ENCODE measurements around the gene JOSD1.
"Not testable (repeated sequence)": the region's sequence is repeated elsewhere in the genome, so short reads cannot be mapped to it uniquely, and the experiment has no call there.

The JOSD1 gene

DNA sequence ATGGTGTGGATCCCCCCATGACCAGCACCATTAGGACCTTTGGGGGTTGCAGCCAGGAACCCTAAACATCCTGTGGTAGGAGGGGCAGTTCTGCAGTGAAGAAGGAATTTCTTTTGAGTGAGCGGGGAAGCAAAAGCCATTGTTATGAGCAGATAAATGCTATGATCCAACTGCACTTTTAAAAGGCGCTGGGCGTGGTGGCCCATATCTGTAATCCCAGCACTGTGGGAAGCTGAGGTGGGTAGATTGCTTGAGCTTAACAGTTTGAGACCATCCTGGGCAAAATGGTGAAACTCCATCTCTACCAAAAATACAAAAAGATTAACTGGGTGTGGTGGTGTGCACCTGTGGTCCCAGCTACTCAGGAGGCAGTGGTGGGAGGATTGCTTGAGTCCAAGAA lies 24.9 kb downstream of the JOSD1 start:
- no peak for DNase-seq

DNA sequence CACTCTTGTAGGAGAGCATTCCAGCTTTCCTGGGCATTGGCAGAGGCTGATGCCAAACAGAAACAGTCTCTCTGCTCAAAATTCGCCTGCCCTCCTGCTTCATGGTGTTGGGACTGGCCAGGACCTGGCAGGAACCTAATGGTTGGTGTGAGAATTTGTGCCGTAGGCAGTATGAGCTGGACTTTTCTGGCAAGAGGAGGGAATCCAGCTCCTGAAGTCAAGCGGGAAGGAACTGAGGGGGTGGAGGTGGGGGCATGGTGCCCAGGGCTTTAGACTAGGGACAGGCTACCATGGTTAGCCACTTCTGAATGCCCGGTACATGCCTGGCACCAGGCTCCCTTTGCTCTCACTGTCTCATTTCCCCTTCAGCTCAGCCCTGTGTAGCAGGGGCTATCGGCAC lies 25.9 kb downstream of the JOSD1 start:
- DNase-seq = no peak

DNA sequence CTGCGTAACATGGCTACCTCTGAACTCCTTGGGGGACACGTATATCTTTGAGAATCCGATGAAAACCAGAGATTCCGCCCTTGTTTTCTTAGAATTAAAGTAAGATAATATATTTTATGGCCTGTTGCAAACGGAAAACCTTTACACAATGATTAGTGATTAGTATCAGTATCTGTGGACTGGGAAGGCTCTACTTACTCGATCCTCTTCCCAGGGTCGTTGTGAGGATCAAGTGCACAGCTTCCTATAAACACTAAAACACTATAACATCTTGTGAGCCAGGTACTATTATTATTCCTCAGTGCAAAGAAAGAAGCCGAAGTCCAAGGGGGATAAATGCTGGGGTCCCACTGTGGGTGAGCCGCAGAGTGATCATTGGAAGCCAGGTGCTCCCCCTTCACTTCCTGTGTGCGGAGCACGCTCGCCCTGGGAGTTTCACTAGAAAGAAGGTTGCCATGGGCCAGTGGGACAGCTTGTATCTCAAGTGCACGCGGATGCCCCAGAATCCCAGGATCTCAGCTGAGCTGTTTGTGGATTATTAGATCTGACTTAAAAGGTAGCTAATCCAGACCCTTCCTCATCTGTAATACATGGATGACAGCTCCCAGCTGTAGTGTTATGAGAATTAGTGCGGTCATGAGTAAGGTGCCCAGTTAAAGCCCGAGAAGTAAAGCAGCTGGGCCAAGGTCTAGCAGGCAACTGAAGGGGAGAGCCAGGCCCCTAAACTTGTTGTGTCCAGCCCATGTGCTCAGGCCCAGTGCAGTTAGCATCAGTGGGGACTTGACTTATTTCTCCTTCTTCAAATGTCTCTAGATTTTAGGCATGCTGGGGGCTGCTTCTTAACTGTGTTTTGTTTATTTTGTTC lies 43.5 kb downstream of the JOSD1 start:
- DNase-seq = peak; percentile 42

- DNase-seq = peak; percentile 89
Measured at GRCh38 chr22:38656256-38657044, 44.3 kb downstream of the JOSD1 start, which contains the start of the genes CBY1 and FAM227A. Gene CBY1 (plus strand): TSS chr22:38656638. CDS start chr22:38668055, 11,417 bp downstream. Gene FAM227A (minus strand): TSS chr22:38656392. CDS start chr22:38650168, 6,224 bp downstream.

DNA sequence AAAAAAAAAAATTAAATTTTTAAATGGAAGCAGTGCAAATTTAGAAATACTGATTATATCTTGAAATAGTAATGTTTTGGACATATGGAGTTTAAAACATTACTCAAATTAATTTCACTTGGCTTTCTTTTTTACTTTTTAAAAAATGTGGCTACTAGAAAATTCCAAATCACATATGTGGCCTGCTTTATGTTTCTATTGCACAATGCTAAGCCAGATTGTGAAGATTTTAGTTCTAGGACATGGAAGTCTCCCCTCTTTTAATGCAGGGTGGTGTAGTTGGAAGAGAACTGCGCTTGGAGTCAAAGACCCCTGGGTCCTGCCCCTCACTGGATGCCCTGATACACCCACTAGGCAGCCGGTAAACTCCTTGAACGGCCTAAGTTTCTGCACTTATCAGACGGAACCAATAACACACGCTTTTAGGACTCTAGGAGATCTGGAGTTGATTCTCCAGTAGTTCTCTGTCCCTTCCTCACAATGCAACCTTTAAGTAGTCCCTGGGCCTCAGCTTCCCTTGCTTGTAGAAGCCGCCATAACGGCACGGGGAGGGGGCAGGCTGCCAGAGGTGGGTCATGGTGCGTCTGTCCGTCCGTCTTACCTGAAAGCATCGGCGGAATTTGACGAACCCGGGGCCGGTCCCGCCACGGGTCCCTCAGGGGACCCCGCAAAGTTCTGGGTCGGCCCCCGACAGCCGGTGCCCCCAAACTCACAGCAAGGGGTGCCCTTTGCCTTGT lies 45.1 kb downstream of the JOSD1 start:
- DNase-seq = peak; percentile 39

GRCh38 chr22:38653741-38654140 lies 47.0 kb downstream of the JOSD1 start:
- DNase-seq = no peak

- no peak for DNase-seq
Measured at GRCh38 chr22:38652859-38653258, 47.9 kb downstream of the JOSD1 start.

DNA sequence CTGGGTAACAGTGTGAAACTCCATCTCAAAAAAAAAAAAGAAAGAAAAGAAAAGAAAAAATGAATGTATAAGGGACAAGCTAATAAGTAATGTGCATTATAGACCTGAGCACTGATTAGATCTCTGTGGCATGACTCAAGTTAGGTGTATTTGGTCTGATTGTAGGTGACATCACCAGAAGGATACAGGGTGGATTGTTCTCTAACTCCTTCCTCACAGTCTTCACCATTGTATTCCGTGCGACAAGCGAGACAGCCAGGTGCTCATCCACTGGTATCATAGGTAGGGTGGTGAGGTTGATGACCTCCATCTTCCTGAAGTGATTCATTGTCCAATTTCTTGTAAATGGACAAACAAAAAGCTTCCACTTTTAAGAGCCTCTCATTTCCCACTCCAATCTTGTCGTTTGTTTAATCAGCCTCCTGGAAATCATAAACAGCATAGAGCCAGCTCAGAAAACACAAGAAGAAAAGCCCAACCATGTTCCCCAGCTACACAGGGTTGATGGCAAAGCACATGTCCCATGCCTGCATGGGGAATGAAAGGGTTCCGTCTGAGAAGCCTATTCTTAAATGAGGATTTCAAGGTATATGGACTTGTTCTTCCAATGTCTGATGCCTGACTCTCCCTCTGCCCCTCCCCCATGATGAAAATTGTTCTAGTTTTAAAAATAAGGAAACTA lies 50.8 kb downstream of the JOSD1 start:
- DNase-seq = no peak

DNA sequence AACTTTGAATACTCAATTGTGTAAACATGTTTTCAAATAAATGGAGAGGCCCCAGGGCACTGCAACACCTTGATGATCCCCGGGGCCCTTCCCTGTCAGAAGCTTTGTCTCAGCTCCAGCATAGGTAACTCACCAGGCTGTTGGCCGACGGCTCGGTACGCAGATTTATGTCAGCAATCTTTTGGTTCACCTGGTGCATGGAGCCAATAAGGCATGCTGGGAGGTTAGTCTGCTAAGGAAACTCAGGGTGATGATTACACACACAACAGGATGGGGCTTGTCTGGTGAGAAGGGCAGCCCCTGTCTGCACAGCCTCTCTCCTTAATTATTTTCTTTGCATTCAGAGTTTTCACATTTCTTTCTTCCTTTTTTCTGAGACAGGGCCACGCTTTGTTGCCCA lies 55.3 kb downstream of the JOSD1 start:
- no peak for DNase-seq

DNA sequence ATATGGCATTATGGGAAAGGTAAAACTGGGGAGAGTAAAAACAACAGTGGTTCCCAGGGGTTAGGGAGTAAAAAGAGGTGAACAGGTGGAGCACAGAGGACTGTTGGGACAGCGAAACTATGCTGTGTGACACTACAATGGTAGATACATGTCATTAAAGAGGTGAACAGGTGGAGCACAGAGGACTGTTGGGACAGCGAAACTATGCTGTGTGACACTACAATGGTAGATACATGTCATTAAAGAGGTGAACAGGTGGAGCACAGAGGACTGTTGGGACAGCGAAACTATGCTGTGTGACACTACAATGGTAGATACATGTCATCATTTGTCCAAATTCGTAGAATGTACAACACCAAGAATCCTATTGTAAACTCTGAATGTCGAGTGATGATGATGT lies 56.5 kb downstream of the JOSD1 start:
- not testable (repeated sequence) for DNase-seq

DNA sequence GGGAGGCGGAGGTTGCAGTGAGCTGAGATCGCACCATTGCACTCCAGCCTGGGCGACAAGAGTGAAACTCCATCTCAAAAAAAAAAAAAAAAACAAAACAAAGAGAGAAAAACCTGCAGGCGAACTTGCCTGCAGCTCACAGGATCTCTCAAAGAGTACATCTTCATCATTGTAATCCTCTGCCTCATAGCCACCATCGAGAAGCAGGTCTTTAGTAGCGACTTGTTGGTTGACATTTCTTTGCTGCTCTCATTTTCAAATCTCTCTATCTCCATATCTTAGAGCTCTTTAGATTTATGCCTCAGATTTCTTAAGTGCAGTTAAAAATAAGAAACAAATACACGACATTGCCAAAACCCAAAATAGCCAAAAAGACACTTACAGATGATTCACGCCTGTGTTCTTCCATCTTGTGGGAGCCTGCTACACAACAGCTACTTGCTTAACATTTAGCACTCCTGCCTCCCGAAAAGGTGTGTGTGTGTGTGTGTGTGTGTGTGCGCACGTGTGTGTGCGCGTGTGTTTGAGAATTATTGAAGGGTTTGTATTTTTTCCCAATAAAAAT lies 59.2 kb downstream of the JOSD1 start:
- DNase-seq = no peak

GRCh38 chr22:38638728-38639127 lies 62.0 kb downstream of the JOSD1 start:
- peak; percentile 70 for DNase-seq

- no peak for DNase-seq
Measured at GRCh38 chr22:38638216-38638615, 62.5 kb downstream of the JOSD1 start.
